Omental fat pad (tissue), 4 donors: ENCODE measurements around the gene RARRES1. TPM values are rescaled to one million over a fixed set of nuclear protein-coding genes. Genes with fewer than 3 reads are reported as not detected.

ENCODE experiments used
- ATAC-seq: fragments of 150-250 bp; one replicate; pipeline ENCODE4 v1.9.1; 2016; ENCODE audit warnings: mild to moderate bottlenecking, moderate library complexity; ENCODE audit not compliant: low FRiP score
- DNase-seq: peaks from one replicate; pipeline ENCODE4 v3.0.0-alpha.2; 2019; ENCODE audit warnings: low spot score
- total RNA-seq, 4 donors: library from RNA; depleted of rRNA; stranded (reverse); fragments of >200 nt; gene quantifications; one replicate each; pipeline ENCODE4 v1.1.0, GENCODE V29; 2016
- TF ChIP-seq, protein P1 (sequence below), 3 donors: fragments of 450-650 bp; IDR thresholded peaks; one replicate each; pipeline ENCODE4 v1.5.1; 2016 to 2017; ENCODE audit warnings: antibody characterized with exemption in 3 of 3, mild to moderate bottlenecking in 3 of 3, moderate library complexity in 2 of 3

RARRES1 gene
- total RNA-seq, 4 donors from 2014 or later, result 16.1 to 691 (median 335) TPM

DNA sequence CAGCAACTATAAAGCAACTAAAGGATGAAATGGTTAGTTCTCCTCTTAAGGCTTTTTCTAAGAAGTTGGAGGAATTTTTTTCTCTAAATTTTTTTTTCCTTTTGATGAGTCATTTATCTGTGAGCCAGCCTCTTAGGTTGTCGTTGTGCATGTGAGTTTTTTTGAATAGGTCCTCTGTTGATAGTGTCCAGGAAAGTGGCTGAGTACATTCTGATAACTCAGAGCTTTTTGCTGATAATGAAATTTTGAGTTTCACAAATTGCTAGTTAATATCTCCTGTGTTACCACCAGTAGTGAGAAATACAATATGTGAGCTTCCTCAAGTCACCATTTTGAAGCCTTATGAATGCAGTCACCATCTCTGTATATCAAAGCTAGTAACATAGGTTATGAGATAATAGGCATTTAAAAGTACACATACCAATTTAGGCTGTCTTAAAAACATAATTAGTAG lies 52.7 kb downstream of the RARRES1 start:
- ATAC-seq (peak; percentile 70), DNase-seq (no peak)
- TF ChIP-seq, protein P1, sequence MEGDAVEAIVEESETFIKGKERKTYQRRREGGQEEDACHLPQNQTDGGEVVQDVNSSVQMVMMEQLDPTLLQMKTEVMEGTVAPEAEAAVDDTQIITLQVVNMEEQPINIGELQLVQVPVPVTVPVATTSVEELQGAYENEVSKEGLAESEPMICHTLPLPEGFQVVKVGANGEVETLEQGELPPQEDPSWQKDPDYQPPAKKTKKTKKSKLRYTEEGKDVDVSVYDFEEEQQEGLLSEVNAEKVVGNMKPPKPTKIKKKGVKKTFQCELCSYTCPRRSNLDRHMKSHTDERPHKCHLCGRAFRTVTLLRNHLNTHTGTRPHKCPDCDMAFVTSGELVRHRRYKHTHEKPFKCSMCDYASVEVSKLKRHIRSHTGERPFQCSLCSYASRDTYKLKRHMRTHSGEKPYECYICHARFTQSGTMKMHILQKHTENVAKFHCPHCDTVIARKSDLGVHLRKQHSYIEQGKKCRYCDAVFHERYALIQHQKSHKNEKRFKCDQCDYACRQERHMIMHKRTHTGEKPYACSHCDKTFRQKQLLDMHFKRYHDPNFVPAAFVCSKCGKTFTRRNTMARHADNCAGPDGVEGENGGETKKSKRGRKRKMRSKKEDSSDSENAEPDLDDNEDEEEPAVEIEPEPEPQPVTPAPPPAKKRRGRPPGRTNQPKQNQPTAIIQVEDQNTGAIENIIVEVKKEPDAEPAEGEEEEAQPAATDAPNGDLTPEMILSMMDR (IDR thresholded peaks at IDR 0.05), result no peak

DNA sequence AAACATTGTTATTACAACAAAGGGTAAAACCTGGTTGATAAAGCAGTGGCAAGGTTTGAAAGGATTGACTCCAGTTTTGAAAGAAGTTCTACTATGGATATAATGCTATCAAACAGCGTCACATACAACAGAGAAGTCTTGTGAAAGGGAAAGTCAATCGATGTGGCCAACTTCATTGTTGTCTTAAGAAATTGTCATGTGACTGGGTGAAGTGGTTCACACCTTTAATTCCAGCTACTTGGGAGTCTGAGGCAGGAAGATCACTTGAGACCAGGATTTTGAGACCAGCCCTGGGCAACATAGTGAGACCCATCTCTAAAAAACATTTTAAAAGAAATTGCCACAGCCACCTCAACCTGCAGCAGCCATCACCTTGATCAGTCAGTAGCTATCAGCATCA lies 53.6 kb downstream of the RARRES1 start:
- no peak for DNase-seq
- TF ChIP-seq, protein P1 (IDR thresholded peaks at IDR 0.05), result no peak
- ATAC-seq, result no peak

DNA sequence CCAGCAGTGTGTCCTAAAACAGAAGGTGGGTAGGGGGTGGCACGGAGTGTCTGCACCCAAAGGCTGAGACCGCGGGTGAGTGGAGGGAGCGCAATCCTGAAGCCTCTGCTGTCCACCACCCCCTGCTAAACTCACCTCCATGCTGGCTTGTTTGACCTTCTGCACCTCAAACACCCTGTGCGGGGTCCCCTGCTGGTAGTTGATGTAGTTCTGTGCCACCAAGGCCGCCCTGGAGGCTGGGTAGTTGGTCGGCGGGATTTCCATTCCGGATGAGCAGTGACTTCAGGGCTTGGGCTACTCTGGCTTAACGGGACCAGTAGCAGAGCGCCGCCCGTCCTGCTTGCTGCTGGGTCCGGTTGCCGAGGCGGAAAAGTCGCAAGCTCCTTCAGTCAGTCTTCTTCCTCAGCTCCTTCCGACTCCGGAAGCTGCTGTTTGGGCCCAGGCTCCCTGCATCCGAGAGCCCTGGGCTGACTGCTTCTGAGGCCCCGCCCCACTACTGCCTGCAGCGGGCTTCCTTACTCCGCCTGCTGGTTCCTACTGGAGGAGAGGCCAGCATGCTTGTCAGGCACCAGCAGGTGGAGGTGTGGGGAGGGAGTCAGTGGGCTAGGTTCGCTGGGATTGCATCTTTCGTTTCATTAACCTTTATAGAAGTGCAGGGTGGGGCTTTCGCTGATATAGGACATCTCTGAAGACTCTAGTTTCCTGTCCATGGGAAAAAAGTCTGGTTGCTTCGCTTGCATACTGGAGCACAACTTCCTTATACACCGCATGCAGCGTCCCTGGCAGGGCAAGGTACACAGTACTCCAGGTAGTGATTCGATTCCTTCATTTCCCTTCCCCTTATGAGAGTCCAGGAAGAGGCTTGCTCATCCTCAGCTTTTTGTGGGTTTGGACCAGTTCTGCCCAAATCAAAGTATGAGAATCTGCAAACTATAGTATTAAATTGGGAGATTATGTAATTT lies 59.8 kb downstream of the RARRES1 start, which contains the start of gene LXN:
Gene LXN, minus strand, starts transcription at position 434 of the 962 bp plus-strand sequence. Its CDS starts 170 bp downstream, at position 264.
- ATAC-seq (peak; percentile 99), DNase-seq (peak; percentile 66)
- TF ChIP-seq, protein P1 (IDR thresholded peaks at IDR 0.05), result peak in 1 of 3 donors; percentile 40

DNA sequence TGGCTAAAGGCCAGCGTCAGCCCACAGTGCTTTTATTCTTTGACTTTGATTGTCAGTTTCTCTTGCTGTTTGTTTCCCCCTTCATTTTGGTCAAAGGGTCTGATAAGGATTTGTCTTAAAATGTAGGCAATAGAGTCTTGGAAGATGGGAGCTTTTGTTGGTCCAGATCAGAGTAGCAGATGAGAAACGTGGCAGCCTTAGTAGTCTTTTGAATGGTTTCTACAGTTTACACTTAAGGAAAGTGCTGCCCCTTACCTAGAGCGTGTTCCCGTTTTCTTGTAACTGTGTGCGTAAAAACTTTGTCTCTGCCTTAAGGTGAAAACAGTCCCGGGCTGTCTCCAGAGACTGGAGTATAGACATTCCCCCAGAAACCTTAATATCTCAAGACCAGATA lies 60.4 kb downstream of the RARRES1 start:
- peak; percentile 19 for ATAC-seq
- no peak for DNase-seq
- TF ChIP-seq, protein P1 (IDR thresholded peaks at IDR 0.05), result no peak

DNA sequence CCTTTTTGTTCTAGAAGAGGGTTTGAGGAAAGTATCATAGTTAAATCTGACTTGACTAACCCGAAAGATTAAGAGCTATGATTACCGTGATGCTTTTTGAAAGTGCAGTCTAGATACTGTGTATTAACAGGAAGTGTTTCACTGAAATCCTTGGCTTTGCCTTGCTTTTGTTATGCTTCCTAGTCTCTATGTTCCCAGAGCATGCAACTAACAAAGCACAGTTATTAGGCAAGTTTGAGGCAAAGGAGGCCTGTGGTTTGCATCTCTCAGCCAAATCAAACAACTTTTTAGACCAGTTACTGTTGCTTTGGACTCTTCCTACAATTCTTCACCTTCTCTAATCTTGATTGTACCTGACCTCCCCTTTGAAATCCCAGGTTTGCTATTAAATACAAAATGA lies 63.8 kb downstream of the RARRES1 start:
- DNase-seq (no peak), ATAC-seq (no peak)
- TF ChIP-seq, protein P1 (IDR thresholded peaks at IDR 0.05), result no peak

DNA sequence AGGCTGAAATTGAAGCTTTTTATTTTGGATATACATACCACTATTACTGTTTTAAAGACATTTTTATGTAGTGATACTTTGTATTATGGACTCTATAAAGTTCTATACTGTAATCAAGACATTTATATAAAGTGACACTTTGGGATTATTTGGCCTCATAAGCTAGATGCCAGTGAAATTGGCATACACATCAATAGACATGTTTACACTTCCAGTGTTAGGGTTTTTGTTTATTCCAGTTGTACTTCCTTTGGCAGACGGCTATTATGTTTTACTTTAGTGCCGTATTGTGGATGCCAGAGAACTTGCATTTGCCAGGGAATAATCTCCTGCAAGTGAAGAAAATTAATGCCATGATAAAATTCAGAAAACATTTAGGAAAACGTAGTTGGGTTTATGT lies 65.8 kb downstream of the RARRES1 start:
- TF ChIP-seq, protein P1 (IDR thresholded peaks at IDR 0.05), result no peak
- ATAC-seq (no peak), DNase-seq (no peak)
